Thymus (tissue), 14 donors: ENCODE data around the gene SFTPA2. TPM values are rescaled to one million over a fixed set of nuclear protein-coding genes. Genes with fewer than 3 reads are reported as not detected.
"Not testable (repeated sequence)": the region's sequence is repeated elsewhere in the genome, so short reads cannot be mapped to it uniquely, and the experiment has no call there.

Source experiments
- DNase-seq, 9 donors: peaks; one replicate each; pipeline ENCODE4 v3.0.0-alpha.2; 2013; ENCODE audit warnings: low spot score in 9 of 9, low read depth in 6 of 9, missing footprints in 1 of 9
- H3K27ac ChIP-seq, 2 donors: one replicate each; pipeline ENCODE4 v1.5.1; 2013; ENCODE audit warnings: control low read depth in 1 of 2, low read depth in 1 of 2, low read length in 1 of 2, mild to moderate bottlenecking in 1 of 2, moderate library complexity in 1 of 2
- H3K27me3 ChIP-seq, 2 donors: one replicate each; pipeline ENCODE4 v1.5.1; 2013; ENCODE audit warnings: low read length in 1 of 2; ENCODE audit not compliant: control insufficient read depth in 2 of 2, insufficient read depth in 1 of 2
- H3K36me3 ChIP-seq, 2 donors: one replicate each; pipeline ENCODE4 v1.5.1; 2013; ENCODE audit warnings: low read length in 1 of 2, mild to moderate bottlenecking in 1 of 2, moderate library complexity in 1 of 2; ENCODE audit not compliant: control insufficient read depth in 2 of 2, insufficient read depth in 2 of 2
- H3K4me1 ChIP-seq, 2 donors: one replicate each; pipeline ENCODE4 v1.5.1; 2013; ENCODE audit warnings: low read length in 2 of 2; ENCODE audit not compliant: control insufficient read depth in 2 of 2, insufficient read depth in 2 of 2
- H3K4me3 ChIP-seq, 2 donors: one replicate each; pipeline ENCODE4 v1.5.1; 2013; ENCODE audit warnings: low read length in 2 of 2, control low read depth in 1 of 2, mild to moderate bottlenecking in 1 of 2
- H3K9me3 ChIP-seq, 2 donors: one replicate each; pipeline ENCODE4 v1.5.1; 2013; ENCODE audit warnings: low read length in 1 of 2, mild to moderate bottlenecking in 1 of 2; ENCODE audit not compliant: control insufficient read depth in 2 of 2, insufficient read depth in 1 of 2
- WGBS: extraction: QIAGEN DNeasy Blood & Tissue Kit; methylation state at CpG from one replicate; pipeline ENCODE4 v1.1.7; 2013; 5-methylcytosine and 5-hydroxymethylcytosine counted together
- long read RNA-seq, 10 donors: transcript quantifications; one replicate each; lab custom pipeline, GENCODE V29; 2026
- polyA plus RNA-seq: library from polyadenylated mRNA; stranded (reverse); fragments of 200-250 nt; gene quantifications from one replicate; pipeline ENCODE4 v1.2.3, GENCODE V29; 2013
- total RNA-seq: library from RNA; stranded (reverse); fragments of 120-200 nt; gene quantifications from one replicate; pipeline ENCODE4 v1.2.4, GENCODE V29; 2013
- donor health status: healthy.

Gene SFTPA2
- total RNA-seq (2.3 TPM), polyA plus RNA-seq (14.6 TPM)
- long read RNA-seq, donor 1: 0 reads
- long read RNA-seq, donor 2: 0 reads
- long read RNA-seq, donor 3: 0 reads
- long read RNA-seq, donor 4, partial matches to known transcripts: 0 of 1 reads
- long read RNA-seq, donor 4, other reads (novel, unspliced or antisense): 0 of 1 reads
- long read RNA-seq, donor 5: 0 reads
- long read RNA-seq, donor 6: 0 reads
- long read RNA-seq, donor 7: 0 reads
- long read RNA-seq, donor 8: 0 reads
- long read RNA-seq, donor 9: 0 reads
- long read RNA-seq, donor 10: 0 reads

DNA sequence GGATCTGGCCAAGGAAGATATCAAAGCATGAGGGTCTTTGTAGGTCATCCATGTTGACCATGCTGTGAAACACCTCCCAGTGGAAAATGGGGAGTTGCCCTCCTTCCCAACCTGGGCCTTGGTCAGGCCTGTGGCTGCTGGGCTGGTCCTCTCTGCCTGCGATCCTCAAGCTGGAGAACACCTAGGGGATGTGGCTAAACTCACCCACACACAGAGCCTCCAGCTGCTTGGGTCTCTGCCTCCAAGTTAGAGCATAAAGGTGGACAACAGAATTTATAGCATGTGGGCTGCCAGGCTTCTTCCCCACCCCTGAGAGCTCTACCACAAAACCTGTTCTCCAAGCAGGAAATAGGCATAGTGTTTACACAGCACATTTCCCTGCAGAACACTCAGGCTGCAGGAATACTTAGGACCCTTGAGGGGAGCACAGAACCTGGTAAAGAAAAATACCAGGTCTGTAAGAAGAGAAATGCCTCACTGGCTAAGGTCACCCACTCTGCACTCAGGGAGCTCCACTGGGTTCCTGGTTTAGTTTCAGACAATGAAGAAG lies at the start of gene SFTPA2:
SFTPA2 (minus strand) TSS at position 248 of the 550 bp plus-strand sequence. CDS start 924 bp downstream, outside the sequence.
- no peaks in the 10 kb centered on the region for H3K36me3 ChIP-seq
- DNase-seq: no peak
- H3K27me3 ChIP-seq: peaks cover 0 to 9% of the 10 kb centered on the region in 2 donors
- H3K4me1 ChIP-seq: no peaks in the 10 kb centered on the region
- 76% methylated on average over 1 of the region's 1 CpG for WGBS
- H3K4me3 ChIP-seq: no peak within 1 kb of the TSS
- no peaks in the 10 kb centered on the region for H3K9me3 ChIP-seq
- no peak within 1 kb of the TSS for H3K27ac ChIP-seq

DNA sequence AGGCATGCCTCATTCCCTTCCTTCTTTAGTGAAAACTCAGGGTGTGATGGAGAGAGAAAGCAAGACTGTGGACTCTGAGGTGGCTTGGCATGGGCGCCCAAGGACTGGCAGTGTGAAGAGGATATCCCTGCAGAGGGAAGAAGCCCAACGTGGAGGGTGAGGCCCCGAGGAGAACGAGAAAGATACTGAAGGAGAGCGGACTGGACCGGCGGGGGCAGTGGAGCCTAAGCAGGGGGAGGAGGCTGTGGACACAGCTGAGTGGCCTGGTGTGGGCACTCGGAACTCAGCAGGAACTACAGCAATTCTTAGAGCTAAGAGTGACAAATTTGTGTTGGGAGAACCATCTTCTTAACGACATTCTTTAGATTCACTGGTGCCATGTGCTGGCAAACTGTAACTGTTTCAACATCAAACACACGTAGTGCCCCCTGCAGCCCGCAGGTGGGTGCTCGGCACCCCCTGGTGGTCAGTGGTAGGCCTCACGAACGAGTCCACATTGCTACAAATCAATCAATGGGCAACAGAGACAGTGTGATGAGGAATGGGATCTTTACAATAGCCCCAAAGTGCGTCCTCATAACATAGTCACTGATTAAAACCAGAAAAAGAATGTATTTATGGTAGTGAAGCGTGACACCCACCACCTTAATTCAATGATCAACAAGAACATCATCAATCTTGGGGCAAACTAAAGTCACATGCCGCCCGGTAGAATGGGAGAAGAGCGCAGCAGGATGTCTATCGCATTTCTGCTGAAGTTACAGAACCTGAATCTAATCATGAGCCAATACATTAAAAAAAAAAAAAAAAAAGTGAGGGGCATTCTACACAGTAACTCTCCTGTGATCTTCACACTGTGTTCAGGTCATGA lies 48.5 kb upstream of the SFTPA2 start:
- Histone ChIP-seq H3K27ac (no peak overlapping the region), H3K36me3 (no peaks in the 10 kb centered on the region), H3K27me3 (no peaks in the 10 kb centered on the region), H3K4me3 (no peak overlapping the region), H3K9me3 (no peaks in the 10 kb centered on the region), H3K4me1 (no peaks in the 10 kb centered on the region)
- 75% methylated on average over 20 of the region's 20 CpGs for WGBS
- peak in 7 of 9 donors; percentile 4 to 55 (median 23) for DNase-seq

DNA sequence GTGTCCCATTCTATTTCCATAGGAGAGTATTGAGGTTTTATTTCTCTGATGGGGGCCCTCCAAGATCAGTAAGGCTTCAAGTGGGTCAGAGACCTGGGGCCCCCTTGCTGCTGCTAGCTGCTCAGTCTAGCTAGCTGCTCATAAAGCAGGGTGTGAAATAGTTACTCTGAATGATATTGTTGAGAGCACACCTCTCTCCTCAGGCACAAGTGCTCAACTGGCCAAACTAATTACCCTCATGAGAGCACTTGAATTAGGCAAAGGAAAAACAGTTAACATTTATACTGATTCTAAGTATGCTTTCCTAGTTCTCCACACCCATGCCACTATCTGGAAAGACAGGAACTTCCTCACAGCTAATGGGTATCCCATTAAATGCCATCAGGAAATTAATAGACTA lies 45.1 kb upstream of the SFTPA2 start:
- H3K27me3 ChIP-seq: no peaks in the 10 kb centered on the region
- no peaks in the 10 kb centered on the region for H3K9me3 ChIP-seq
- DNase-seq: no peak
- H3K4me3 ChIP-seq: no peak overlapping the region
- no peak overlapping the region for H3K27ac ChIP-seq
- no peaks in the 10 kb centered on the region for H3K4me1 ChIP-seq
- no peaks in the 10 kb centered on the region for H3K36me3 ChIP-seq

DNA sequence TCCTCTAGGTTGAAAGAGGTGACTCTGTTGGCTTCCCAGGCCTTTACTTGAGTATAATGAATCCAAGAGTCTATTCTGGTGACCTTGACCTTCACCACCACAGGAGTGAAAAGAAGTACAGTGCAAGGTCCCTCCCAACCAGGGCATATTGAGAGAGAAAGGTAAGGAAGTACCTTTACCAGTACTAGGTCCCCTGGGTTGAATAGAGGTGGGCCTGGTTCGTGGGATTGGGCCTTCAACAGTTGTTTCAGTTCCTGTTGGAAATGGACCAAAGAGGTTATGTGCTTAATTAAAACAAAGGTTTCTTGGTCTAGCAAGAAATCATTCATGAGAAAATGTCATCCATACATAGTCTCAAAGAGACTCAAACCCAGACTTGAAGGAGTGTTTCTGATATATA lies 44.1 kb upstream of the SFTPA2 start:
- Histone ChIP-seq H3K27me3 (no peaks in the 10 kb centered on the region), H3K4me3 (no peak overlapping the region), H3K27ac (no peak overlapping the region), H3K9me3 (no peaks in the 10 kb centered on the region), H3K36me3 (no peaks in the 10 kb centered on the region), H3K4me1 (no peaks in the 10 kb centered on the region)
- WGBS: 83% methylated on average over 1 of the region's 1 CpG
- no peak for DNase-seq

DNA sequence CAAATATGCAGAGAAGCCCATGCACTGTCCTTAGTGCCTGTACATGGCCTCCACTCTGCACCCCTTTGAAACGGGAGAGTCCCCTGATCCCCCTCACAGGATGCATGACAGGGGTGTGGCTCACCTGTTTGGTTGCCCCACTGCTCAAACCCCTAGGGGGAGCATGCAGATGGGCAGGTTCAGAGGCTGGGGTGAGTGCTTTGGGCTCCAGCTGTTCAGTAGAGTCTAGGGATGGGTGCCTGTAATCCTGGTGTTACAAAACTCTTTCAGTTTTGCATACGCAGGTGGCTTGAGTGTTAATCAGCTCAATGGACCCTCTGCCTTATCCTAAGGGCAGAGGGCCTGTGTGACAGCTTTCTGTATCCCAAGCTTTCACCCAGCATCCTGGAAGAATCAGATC lies 42.7 kb upstream of the SFTPA2 start:
- Histone ChIP-seq H3K27me3 (no peaks in the 10 kb centered on the region), H3K9me3 (no peaks in the 10 kb centered on the region), H3K36me3 (no peaks in the 10 kb centered on the region), H3K4me3 (no peak overlapping the region), H3K27ac (no peak overlapping the region), H3K4me1 (no peaks in the 10 kb centered on the region)
- WGBS: 89% methylated on average over 2 of the region's 2 CpGs
- no peak for DNase-seq

DNA sequence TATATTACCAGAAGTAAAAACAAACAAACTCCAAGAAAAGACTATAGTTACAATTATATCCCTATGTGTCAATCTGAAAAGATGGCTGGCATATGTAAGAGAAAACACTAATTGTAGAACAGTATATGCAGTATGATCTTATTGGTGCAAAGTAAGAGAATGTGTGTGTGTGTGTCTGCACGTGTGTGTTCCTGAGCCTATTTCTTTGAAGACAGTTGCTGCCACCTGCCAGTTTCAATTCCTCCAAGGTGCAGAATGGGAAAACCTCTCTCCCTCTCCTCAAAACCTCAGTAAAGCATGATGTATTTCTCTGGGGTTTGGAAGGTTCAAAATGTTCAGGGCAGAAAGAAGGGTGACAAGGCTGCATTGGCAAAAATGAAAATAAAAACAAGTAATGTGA lies 41.7 kb upstream of the SFTPA2 start:
- 17% methylated on average over 1 of the region's 1 CpG for WGBS
- no peaks in the 10 kb centered on the region for H3K4me1 ChIP-seq
- H3K9me3 ChIP-seq: no peaks in the 10 kb centered on the region
- H3K27ac ChIP-seq: no peak overlapping the region
- DNase-seq: no peak
- no peaks in the 10 kb centered on the region for H3K36me3 ChIP-seq
- H3K27me3 ChIP-seq: no peaks in the 10 kb centered on the region
- H3K4me3 ChIP-seq: no peak overlapping the region

DNA sequence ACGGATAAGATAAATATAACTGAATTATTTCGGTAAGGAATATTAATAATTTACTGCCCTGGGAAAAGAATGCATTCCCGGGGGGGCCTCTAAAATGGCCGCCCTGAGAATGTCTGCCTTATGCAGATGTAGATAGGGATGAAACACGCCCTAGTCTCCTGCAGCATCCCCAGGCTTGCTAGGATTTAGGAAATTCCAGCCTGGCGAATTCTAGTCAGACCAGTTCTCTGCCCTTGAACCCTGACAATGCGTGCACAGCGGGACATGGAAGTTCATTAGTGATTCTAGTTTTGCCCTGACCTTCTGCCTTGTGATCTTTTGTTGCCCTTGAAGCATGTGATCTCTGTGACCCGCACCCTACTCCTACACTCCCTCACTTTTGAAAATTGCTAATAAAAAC lies 39.4 kb upstream of the SFTPA2 start:
- not testable (repeated sequence) for H3K27ac ChIP-seq, H3K27me3 ChIP-seq, H3K9me3 ChIP-seq, DNase-seq, H3K36me3 ChIP-seq, H3K4me1 ChIP-seq, H3K4me3 ChIP-seq
- WGBS: 92% methylated on average over 9 of the region's 9 CpGs

DNA sequence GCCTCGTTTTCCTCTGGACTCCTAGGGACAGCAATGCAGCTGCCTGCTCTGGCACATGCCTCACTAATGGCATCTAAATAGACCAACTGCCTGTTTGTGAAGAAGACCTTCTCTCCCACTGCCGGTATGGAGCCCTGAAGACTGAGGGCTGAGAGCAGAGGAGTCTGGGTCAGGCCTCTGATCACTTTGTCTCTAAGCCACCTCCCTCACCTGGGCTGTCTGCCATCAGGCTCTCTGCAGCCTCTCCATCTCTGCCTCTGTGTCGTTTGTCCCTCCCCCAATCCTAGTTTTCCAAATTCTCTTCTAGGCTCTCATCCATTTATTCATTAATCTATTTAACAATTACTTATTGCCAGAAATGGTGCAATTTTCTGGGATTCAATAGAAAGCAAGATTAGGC lies 35.3 kb upstream of the SFTPA2 start:
- no peaks in the 10 kb centered on the region for H3K4me1 ChIP-seq
- H3K27me3 ChIP-seq: no peaks in the 10 kb centered on the region
- H3K27ac ChIP-seq: no peak overlapping the region
- no peak for DNase-seq
- no peak overlapping the region for H3K4me3 ChIP-seq
- H3K36me3 ChIP-seq: no peaks in the 10 kb centered on the region
- WGBS: 79% methylated on average over 3 of the region's 3 CpGs
- H3K9me3 ChIP-seq: no peaks in the 10 kb centered on the region

DNA sequence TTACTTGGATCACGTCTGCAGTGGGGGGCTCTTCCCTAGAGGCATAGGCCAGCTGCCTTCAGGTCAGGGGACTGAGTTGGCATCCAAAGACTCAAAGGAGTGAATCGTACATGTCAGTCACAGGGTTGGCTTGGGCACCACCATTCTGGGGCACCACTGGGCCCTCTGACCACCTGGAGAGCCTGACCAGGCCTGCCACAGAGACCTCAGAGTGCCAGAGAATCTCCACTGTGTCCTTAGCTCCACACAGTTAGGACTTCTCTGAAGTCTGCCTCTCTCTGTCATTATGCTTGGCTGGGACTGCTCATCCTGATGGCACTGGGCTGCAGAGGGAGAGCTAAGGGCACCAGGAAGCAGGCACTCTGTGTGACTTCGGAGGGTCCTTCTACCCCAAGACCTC lies 34.4 kb upstream of the SFTPA2 start:
- H3K4me3 ChIP-seq, H3K9me3 ChIP-seq, H3K27me3 ChIP-seq, H3K36me3 ChIP-seq, H3K4me1 ChIP-seq, H3K27ac ChIP-seq, DNase-seq: not testable (repeated sequence)
- 97% methylated on average over 3 of the region's 3 CpGs for WGBS
